GM18951 (cell line): ENCODE results near the gene LENG1.

Source experiments
- POLR2A ChIP-seq: IDR thresholded peaks from 4 replicates; pipeline ENCODE4 v1.6.1; 2011; ENCODE audit warnings: mild to moderate bottlenecking; ENCODE audit not compliant: insufficient read length, insufficient read depth; ENCODE audit errors: extremely low read depth
- in situ Hi-C: fragments of 300-500 bp; cut with MboI; formaldehyde crosslinking; loops from one replicate; pipeline ENCODE4 v1.12.0; 2022; ENCODE audit warnings: low sequenced_read_pairs, mixed read lengths, inconsistent platforms; ENCODE audit not compliant: unreplicated experiment

The LENG1 gene

DNA sequence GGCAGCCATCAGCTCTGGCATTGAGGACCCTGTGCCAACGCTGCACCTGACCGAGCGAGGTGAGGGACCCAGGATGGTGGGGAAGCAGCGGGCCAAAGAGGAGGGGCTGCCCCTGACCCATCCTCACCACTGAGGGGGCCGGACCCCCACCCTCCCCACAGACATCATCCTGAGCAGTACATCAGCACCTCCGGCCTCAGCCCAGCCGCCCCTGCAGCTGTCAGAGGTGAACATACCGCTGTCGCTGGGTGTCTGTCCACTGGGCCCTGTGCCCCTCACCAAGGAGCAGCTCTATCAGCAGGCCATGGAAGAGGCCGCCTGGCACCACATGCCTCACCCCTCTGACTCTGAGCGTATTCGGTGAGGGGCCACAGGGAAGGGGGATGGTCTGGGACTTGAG is 7.3 kb downstream of the LENG1 start:
- TF ChIP-seq POLR2A = peak; percentile 10
- in situ Hi-C loops = no loop called here

DNA sequence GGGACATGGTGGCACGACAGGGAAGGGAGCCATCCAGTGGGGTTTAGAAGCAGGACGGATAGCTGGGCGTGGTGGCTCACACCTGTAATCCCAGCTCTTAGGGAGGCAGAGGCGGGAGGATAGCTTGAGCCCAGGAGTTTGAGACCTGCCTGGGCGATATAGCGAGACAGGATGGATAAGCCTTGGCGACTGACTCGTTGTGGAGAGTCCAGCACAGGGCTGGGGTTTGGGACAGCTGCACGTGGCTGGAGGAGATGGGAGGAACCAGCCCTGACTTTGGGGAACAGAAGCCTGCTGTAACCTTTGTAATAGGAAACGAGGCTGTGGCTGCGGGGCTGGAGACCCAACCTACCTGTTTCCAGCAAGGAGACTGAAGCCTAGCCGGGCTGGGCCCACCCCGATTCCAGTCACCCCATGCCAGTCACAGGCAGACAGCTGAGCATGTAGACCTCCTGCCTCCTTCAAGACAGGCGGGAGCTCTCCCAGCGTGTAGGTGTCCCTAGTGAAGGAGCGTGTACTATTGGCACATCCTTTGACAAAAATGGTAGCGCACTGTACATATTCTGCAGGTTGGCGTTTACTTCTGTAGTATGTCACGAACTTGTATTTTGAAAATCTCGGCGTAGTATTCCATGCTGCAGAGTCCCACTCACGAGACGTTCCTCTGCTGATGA is 8.0 kb downstream of the LENG1 start:
- TF ChIP-seq POLR2A = no peak
- in situ Hi-C loops = no loop called here

DNA sequence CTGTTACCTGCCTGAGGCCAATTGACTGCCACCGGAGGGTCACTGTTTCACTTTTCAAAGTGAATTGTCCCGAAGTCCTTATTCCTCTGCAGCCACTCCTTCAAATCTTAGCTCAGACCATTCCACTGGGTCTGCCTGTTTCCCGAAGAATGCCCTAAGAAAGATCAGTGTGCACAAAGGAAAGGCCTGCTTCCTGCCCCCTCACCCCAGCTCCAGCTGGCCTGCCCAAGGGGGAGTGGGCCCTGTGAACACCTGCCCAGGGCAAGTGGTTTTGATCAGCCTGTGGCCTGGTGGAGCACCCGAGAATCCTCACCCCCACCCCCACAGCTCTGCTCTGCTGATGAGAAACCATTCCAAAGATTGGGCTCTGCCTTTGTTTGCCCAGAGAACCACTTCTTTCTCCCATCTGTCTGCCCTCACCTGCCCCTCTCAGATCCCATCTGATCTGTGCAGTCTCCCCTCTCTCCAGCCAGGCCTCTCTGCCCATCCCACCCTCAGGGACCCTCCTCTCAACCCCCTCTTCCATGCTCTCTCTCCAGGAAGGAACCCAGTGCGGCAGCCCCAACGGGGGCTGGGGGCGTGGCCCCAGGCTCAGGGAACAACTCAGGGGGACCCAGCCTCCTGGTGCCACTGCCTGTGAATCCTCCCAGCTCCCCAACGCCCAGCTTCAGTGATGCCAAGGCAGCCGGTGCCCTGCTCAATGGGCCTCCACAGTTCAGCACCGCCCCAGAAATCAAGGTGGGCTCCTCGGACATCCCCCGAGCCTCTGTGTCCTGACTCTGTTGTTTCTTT is 10.3 kb downstream of the LENG1 start:
- TF ChIP-seq POLR2A = no peak
- in situ Hi-C loops = no loop called here

- in situ Hi-C loops = no loop called here
- TF ChIP-seq POLR2A = no peak
Measured at GRCh38 chr19:54148158-54148557, 11.4 kb downstream of the LENG1 start.

- no peak for TF ChIP-seq POLR2A
- in situ Hi-C loops = no loop called here
Measured at GRCh38 chr19:54147676-54148075, 11.8 kb downstream of the LENG1 start.

- TF ChIP-seq POLR2A = no peak
- in situ Hi-C loops = no loop called here
Measured at GRCh38 chr19:54145541-54146158, 13.9 kb downstream of the LENG1 start.

GRCh38 chr19:54142166-54142780 is 17.2 kb downstream of the LENG1 start:
- no peak for TF ChIP-seq POLR2A
- in situ Hi-C loops = no loop called here

DNA sequence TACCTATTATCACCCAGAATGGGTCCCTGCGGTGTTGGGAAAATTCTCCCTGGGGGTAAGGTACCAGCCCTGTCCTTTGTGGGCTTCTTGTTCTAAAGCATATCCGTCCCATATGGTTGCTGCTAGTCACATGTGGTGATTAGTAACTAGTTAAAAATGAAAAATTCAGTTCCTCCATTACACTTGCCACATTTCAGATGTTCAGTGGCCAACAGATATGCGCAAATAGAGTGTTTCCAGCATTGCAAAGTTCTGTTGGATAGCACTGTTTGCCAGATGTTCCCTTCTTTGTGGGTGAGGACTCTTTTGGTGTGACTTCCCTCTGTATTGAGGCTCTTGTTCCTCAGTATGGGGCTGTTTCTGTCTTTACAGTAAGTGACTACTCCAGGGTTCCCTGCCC is 18.2 kb downstream of the LENG1 start:
- in situ Hi-C loops = no loop called here
- TF ChIP-seq POLR2A = no peak

DNA sequence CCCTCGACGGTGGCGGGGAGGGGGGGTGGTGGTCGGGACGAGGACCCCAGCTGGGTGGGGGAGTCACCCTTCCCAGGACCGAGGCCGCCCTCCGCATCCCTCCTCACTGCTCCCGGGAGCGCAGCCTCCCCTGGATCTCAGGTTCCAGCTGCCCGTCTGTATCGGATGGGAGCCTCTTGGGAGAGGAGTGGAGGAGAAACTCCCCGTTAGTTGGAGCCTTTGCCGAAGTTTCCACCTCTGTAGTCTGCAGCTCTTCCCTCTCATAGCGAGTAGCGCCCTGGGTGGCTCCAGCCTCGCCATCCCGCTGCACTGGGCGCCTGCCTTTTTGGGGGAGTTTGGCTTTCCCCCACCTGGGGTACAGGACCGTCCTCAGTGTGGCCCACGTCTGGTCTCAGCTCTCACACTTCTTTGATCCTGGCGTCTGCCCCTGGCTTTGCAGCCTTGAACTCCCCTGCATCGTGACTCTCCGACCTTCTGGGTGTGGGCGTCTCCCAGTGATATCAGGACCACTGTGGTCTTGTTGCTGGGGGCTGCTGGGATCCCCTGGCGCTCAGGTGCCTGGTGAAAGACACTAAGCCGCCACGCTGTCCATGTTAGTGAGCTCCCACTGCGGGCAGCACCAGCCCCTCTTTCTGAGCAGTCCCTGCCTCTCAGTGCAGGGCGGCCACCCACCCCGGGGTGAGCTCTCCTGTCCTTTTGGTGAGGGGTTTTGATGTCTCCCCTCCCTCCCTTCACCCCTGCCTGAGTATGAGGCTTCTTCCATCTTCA is 20.8 kb downstream of the LENG1 start:
- TF ChIP-seq POLR2A = no peak
- in situ Hi-C loops = no loop called here

GRCh38 chr19:54137699-54138488 is 21.6 kb downstream of the LENG1 start, which contains the start of gene CNOT3:
Gene CNOT3 (plus strand): TSS chr19:54137762. CDS start chr19:54142979, 5,217 bp downstream.
- peak; percentile 79 for TF ChIP-seq POLR2A
- in situ Hi-C loops = no loop called here

DNA sequence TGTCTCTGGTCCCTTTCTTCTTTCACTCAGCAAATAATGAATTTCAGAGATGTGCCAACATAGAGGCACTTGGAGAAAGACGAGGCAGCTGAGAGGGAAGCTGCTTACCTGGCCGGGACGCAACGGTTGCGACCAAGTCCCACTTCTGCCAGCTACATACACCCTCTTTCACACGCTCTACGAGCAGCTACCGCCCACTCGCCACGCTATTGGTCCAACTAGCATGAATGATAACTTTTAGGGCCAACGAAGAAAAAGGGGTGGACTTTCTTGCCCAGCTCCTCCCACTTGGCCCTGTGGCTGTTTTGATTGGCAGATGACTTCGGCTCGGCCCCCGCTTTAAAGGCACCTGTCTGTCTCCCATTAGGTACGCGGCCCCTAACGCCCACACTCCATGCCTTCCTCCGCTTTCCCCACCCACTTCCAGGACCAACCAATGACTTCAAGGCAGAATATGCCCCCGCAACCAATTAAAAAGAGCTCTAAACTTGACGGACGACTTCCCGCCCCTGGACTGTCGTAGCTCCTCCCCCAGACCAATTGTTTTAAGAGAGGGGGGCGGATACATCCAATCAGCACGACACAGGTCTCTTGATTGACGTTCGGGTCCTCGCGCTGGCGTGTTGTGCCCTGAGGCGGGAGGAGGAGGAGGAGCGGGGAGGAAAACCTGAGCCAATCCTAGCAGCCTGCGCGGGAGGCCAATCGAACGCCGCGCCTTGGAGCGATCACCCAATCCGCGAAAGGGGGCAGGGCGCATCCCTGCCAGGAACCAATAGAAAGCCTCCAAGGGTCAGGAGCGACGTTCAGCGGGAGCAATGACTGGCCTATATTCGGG is 22.4 kb downstream of the LENG1 start:
- in situ Hi-C loops = no loop called here
- peak; percentile 85 for TF ChIP-seq POLR2A

DNA sequence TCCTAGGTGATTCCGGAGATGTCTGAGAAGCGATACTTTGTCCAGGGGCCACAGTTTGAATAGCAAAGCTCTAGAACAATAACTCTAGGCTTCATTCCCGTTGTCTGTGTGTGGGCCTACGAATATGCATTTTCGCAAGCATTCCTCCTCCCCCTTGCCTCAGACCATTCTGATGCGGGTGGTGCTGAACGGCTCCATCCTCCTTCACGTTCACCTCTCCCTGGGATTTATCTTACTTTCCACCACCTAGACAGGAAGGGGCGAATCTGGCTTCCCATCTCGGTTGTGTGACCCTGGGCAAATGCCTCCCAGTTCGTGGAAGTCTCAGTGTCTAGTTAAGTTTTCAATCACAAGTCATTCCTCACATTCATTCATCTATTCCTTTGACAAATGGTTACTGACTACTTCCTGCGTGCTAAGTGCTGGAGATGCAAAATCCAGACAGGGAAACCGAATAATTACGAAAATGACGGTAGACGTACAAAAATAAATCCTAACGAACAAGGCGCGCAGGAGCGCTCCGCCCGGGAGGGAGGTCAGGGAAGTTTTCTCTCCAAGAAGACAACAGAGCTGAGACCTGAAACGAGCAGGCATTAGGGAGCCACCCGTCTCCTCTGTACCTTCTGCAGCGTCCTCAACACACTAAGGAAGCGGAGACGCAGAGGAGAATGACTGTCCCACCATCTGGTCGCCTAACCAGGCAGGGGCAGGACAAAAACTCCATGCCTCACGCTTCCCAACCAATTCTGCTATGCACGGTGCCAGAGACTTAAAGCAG is 23.2 kb downstream of the LENG1 start:
- in situ Hi-C loops = no loop called here
- no peak for TF ChIP-seq POLR2A
